ENCODE data around the gene TSBP1. TPM values are rescaled to one million over a fixed set of nuclear protein-coding genes. Genes with fewer than 3 reads are reported as not detected.

TSBP1 gene
- total and polyA plus RNA-seq, 11 donors = not detected

DNA sequence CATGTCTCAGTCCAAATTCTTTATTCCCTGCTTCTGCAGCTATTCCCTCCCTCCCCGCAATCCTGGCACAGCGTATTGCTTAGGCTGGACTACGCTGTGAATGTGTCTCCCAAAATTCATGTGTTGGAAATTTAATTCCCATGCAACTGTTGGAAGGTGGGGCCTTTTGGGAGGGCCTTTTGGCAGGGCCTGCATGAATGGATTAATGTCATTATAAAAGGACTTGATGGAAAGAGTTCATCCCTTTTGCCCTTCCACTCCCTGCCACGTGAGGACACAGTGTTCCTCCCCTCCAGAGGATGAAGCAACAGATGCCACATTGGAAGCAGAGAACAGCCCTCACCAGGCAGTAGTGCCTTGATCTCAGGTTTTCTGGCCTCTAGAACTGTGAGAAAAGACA lies 127.4 kb downstream of the TSBP1 start:
- Histone ChIP-seq H3K9me3 (peaks cover 0 to 4% (median 0%) of the 10 kb centered on the region in 12 donors), H3K36me3 (no peaks in the 10 kb centered on the region), H3K4me1 (peaks cover 0 to 17% (median 12%) of the 10 kb centered on the region in 12 donors), H3K4me3 (peak overlapping the region in 6 of 12 donors; percentile 6 to 30 (median 20)), H3K27me3 (no peaks in the 10 kb centered on the region), H3K27ac (peak overlapping the region; percentile 34 to 82 (median 66))
- peak in 3 of 4 donors; percentile 49 to 71 (median 61) for ATAC-seq
- intact Hi-C loops (cut with DNase I) = loop anchor here in 8 of 10 donors (2.0 to 10.0 kb wide), 9 partner anchors 47 to 553 kb away; no protein-coding TSS in a partner anchor
- TF ChIP-seq POLR2A (IDR thresholded peaks at IDR 0.05) = no peak
- TF ChIP-seq, protein P1, sequence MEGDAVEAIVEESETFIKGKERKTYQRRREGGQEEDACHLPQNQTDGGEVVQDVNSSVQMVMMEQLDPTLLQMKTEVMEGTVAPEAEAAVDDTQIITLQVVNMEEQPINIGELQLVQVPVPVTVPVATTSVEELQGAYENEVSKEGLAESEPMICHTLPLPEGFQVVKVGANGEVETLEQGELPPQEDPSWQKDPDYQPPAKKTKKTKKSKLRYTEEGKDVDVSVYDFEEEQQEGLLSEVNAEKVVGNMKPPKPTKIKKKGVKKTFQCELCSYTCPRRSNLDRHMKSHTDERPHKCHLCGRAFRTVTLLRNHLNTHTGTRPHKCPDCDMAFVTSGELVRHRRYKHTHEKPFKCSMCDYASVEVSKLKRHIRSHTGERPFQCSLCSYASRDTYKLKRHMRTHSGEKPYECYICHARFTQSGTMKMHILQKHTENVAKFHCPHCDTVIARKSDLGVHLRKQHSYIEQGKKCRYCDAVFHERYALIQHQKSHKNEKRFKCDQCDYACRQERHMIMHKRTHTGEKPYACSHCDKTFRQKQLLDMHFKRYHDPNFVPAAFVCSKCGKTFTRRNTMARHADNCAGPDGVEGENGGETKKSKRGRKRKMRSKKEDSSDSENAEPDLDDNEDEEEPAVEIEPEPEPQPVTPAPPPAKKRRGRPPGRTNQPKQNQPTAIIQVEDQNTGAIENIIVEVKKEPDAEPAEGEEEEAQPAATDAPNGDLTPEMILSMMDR (IDR thresholded peaks at IDR 0.05) = no peak
- DNase-seq = no peak
- 75 to 78% (median 75%) methylated on average over 4 of the region's 4 CpGs for WGBS, 4 donors

Other genes with a start within 250 kb of the TSBP1 start
- 10 to 100 TPM; 11.1 to 56.8 (median 28.7) TPM for gene ATF6B, start 243.7 kb downstream of the TSBP1 start, total RNA-seq
- gene ATF6B, start 243.7 kb downstream of the TSBP1 start, polyA plus RNA-seq = 10 to 100 TPM; 26.8 to 28.8 TPM
- 1 to 10 TPM; 1.3 to 3.7 (median 2.9) TPM for gene FKBPL, start 241.6 kb downstream of the TSBP1 start, total RNA-seq
- 1 to 10 TPM; 2.9 to 9.3 TPM for gene FKBPL, start 241.6 kb downstream of the TSBP1 start, polyA plus RNA-seq
- 1 to 10 TPM in 1 of 9 donors, under 1 TPM in 8; 0.28 to 1.1 (median 0.61) TPM for gene PRRT1, start 220.0 kb downstream of the TSBP1 start, total RNA-seq
- under 1 TPM; 0.82 to 0.95 TPM for gene PRRT1, start 220.0 kb downstream of the TSBP1 start, polyA plus RNA-seq
- gene PPT2, start 217.8 kb downstream of the TSBP1 start, total RNA-seq = 10 to 100 TPM; 17.1 to 34.0 (median 22.7) TPM
- 10 to 100 TPM; 13.1 to 21.6 TPM for gene PPT2, start 217.8 kb downstream of the TSBP1 start, polyA plus RNA-seq
- 10 to 100 TPM in 2 of 9 donors, 1 to 10 TPM in 7; 2.4 to 11.2 (median 6.1) TPM for gene EGFL8, start 207.3 kb downstream of the TSBP1 start, total RNA-seq
- 1 to 10 TPM; 4.3 to 8.1 TPM for gene EGFL8, start 207.3 kb downstream of the TSBP1 start, polyA plus RNA-seq
- 10 to 100 TPM; 45.5 to 61.7 (median 51.0) TPM for gene AGPAT1, start 195.8 kb downstream of the TSBP1 start, total RNA-seq
- 10 to 100 TPM; 43.5 to 79.1 TPM for gene AGPAT1, start 195.8 kb downstream of the TSBP1 start, polyA plus RNA-seq
- 100 to 1,000 TPM in 2 of 9 donors, 10 to 100 TPM in 7; 62.7 to 136 (median 84.5) TPM for gene RNF5, start 193.5 kb downstream of the TSBP1 start, total RNA-seq
- 100 to 1,000 TPM in 1 of 2 donors, 10 to 100 TPM in 1; 95.1 to 132 TPM for gene RNF5, start 193.5 kb downstream of the TSBP1 start, polyA plus RNA-seq
- 1 to 10 TPM in 6 of 9 donors, under 1 TPM in 2, not detected in 1; 0.69 to 5.7 (median 2.2) TPM for gene AGER, start 187.7 kb downstream of the TSBP1 start, total RNA-seq
- 1 to 10 TPM; 1.4 to 1.6 TPM for gene AGER, start 187.7 kb downstream of the TSBP1 start, polyA plus RNA-seq
- 10 to 100 TPM; 25.3 to 60.4 (median 39.7) TPM for gene PBX2, start 181.7 kb downstream of the TSBP1 start, total RNA-seq
- 10 to 100 TPM; 35.7 to 42.1 TPM for gene PBX2, start 181.7 kb downstream of the TSBP1 start, polyA plus RNA-seq
- 10 to 100 TPM in 2 of 9 donors, 1 to 10 TPM in 7; 1.6 to 41.0 (median 3.8) TPM for gene GPSM3, start 179.3 kb downstream of the TSBP1 start, total RNA-seq
- gene GPSM3, start 179.3 kb downstream of the TSBP1 start, polyA plus RNA-seq = 1 to 10 TPM; 2.9 to 5.5 TPM
- gene NOTCH4, start 147.8 kb downstream of the TSBP1 start, total RNA-seq = 10 to 100 TPM; 15.8 to 55.5 (median 24.6) TPM
- gene NOTCH4, start 147.8 kb downstream of the TSBP1 start, polyA plus RNA-seq = 10 to 100 TPM; 32.8 to 42.2 TPM
- gene BTNL2, start 35.3 kb upstream of the TSBP1 start, total RNA-seq = not detected
- not detected for gene BTNL2, start 35.3 kb upstream of the TSBP1 start, polyA plus RNA-seq
- 1,000 to 10,000 TPM in 1 of 9 donors, 100 to 1,000 TPM in 2, 10 to 100 TPM in 6; 20.0 to 1,108 (median 87.0) TPM for gene HLA-DRA, start 68.0 kb upstream of the TSBP1 start, total RNA-seq
- 10 to 100 TPM; 57.1 to 65.7 TPM for gene HLA-DRA, start 68.0 kb upstream of the TSBP1 start, polyA plus RNA-seq
- gene HLA-DRB5, start 158.4 kb upstream of the TSBP1 start, total RNA-seq = 10 to 100 TPM in 8 of 9 donors, 1 to 10 TPM in 1; 1.3 to 93.6 (median 50.7) TPM
- gene HLA-DRB5, start 158.4 kb upstream of the TSBP1 start, polyA plus RNA-seq = 1 to 10 TPM in 1 of 2 donors, under 1 TPM in 1; 0.38 to 2.7 TPM
- 100 to 1,000 TPM in 3 of 9 donors, 10 to 100 TPM in 6; 12.3 to 404 (median 86.3) TPM for gene HLA-DRB1, start 217.9 kb upstream of the TSBP1 start, total RNA-seq
- 10 to 100 TPM; 32.3 to 76.3 TPM for gene HLA-DRB1, start 217.9 kb upstream of the TSBP1 start, polyA plus RNA-seq

Data from heart left ventricle (tissue), 16 donors.